Ishikawa (cell line): ENCODE measurements around the gene SPACA6.

Experiments
- CEBPB ChIP-seq: IDR thresholded peaks from 2 replicates; pipeline ENCODE4 v1.6.1; 2012
- CREB1 ChIP-seq: IDR thresholded peaks from 2 replicates; pipeline ENCODE4 v1.6.1; 2012; ENCODE audit warnings: low read depth
- EGR1 ChIP-seq: IDR thresholded peaks from 2 replicates; pipeline ENCODE4 v1.6.1; 2012
- EP300 ChIP-seq: IDR thresholded peaks from 2 replicates; pipeline ENCODE4 v1.6.1; 2012; ENCODE audit warnings: borderline replicate concordance
- FOXM1 ChIP-seq: IDR thresholded peaks from 2 replicates; pipeline ENCODE4 v1.6.1; 2012; ENCODE audit warnings: low read depth, borderline replicate concordance
- MAX ChIP-seq: IDR thresholded peaks from 2 replicates; pipeline ENCODE4 v1.6.1; 2012
- NFIC ChIP-seq: IDR thresholded peaks from 2 replicates; pipeline ENCODE4 v1.6.1; 2012
- RAD21 ChIP-seq: IDR thresholded peaks from 2 replicates; pipeline ENCODE4 v1.6.1; 2012; ENCODE audit warnings: low read depth
- REST ChIP-seq: IDR thresholded peaks from 2 replicates; pipeline ENCODE4 v1.6.1; 2012; ENCODE audit warnings: low read depth, mild to moderate bottlenecking
- TAF1 ChIP-seq: IDR thresholded peaks from 2 replicates; pipeline ENCODE4 v1.6.1; 2012; ENCODE audit warnings: low read depth, mild to moderate bottlenecking
- TCF12 ChIP-seq: IDR thresholded peaks from 2 replicates; pipeline ENCODE4 v1.6.1; 2012; ENCODE audit warnings: low read depth
- TEAD4 ChIP-seq: IDR thresholded peaks from 2 replicates; pipeline ENCODE4 v1.6.1; 2012
- USF1 ChIP-seq: IDR thresholded peaks from 2 replicates; pipeline ENCODE4 v1.6.1; 2012
- YY1 ChIP-seq: IDR thresholded peaks from 2 replicates; pipeline ENCODE4 v1.6.1; 2012; ENCODE audit warnings: low read depth
- ZBTB7A ChIP-seq: IDR thresholded peaks from 2 replicates; pipeline ENCODE4 v1.6.1; 2012; ENCODE audit warnings: low read depth

Gene SPACA6

GRCh38 chr19:51701468-51702100, 8.5 kb downstream of the SPACA6 start:
- no peak for TF ChIP-seq TEAD4
- TF ChIP-seq YY1, result no peak
- no peak for TF ChIP-seq USF1
- TF ChIP-seq REST, result no peak
- no peak for TF ChIP-seq EP300
- no peak for TF ChIP-seq MAX
- no peak for TF ChIP-seq NFIC
- no peak for TF ChIP-seq CREB1
- no peak for TF ChIP-seq ZBTB7A
- TF ChIP-seq RAD21, result no peak
- TF ChIP-seq TCF12, result no peak
- TF ChIP-seq CEBPB, result no peak
- TF ChIP-seq TAF1, result no peak
- no peak for TF ChIP-seq FOXM1
- TF ChIP-seq EGR1, result no peak

GRCh38 chr19:51702103-51702824, 9.1 kb downstream of the SPACA6 start:
- TF ChIP-seq ZBTB7A (no peak), REST (no peak), TEAD4 (no peak), CREB1 (no peak), TAF1 (no peak)

- no peak for TF ChIP-seq REST
- TF ChIP-seq CREB1, result no peak
- no peak for TF ChIP-seq TEAD4
- TF ChIP-seq USF1, result no peak
Measured at GRCh38 chr19:51702825-51703574, 9.9 kb downstream of the SPACA6 start.

GRCh38 chr19:51703575-51704515, 10.7 kb downstream of the SPACA6 start:
- TF ChIP-seq TEAD4, result no peak
- 0 out of 2 replicates have a peak, but pooled peaks have one; percentile 40 for TF ChIP-seq ZBTB7A
- TF ChIP-seq TAF1, result no peak; the same call in 1 of the 2 replicates
- TF ChIP-seq CEBPB, result no peak
- peak; percentile 50; the same call in 1 of the 2 replicates for TF ChIP-seq CREB1
- peak; percentile 46 for TF ChIP-seq MAX
- TF ChIP-seq TCF12, result no peak
- TF ChIP-seq EGR1, result peak; percentile 86
- TF ChIP-seq RAD21, result no peak
- TF ChIP-seq NFIC, result no peak
- TF ChIP-seq EP300, result no peak
- TF ChIP-seq USF1, result peak; percentile 20; the same call in 1 of the 2 replicates
- no peak for TF ChIP-seq REST
- TF ChIP-seq YY1, result no peak
- TF ChIP-seq FOXM1, result no peak
